ENCODE measurements around the gene PLOD3. TPM values are rescaled to one million over a fixed set of nuclear protein-coding genes. Genes with fewer than 3 reads are reported as not detected.

PLOD3 gene
- total and polyA plus RNA-seq, 9 of the 15 experiments (the other 6 are each of a cell fraction or from before 2014, with no cell fraction given) = 2.8 to 101 (median 30.9) TPM

DNA sequence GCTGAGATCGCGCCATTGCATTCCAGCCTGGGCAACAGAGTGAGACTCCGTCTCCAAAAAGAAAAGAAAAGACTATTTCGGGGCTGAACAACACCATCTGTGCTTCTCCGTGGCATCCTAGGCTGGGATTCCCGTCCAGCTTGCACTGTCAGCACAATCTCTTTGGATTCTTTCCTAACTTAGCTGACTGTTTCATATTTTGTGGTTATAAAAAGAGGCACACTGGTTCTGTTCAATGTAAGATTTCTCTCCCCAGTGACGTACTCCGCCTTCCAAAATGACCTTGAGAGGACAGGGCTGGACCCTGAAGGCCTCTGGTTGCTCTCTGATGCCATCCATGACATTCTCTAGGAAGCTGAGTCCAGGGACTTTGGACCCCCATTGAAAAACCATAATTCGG is 9.3 kb upstream of the PLOD3 start (continued):
- TF ChIP-seq KDM1A (IDR thresholded peaks at IDR 0.05) (no peak), XRCC3 (IDR thresholded peaks at IDR 0.05) (no peak), ZNF586 (CRISPR knock-in tag; conservative IDR thresholded peaks at IDR 0.05) (no peak)
- TF ChIP-seq, protein P1, sequence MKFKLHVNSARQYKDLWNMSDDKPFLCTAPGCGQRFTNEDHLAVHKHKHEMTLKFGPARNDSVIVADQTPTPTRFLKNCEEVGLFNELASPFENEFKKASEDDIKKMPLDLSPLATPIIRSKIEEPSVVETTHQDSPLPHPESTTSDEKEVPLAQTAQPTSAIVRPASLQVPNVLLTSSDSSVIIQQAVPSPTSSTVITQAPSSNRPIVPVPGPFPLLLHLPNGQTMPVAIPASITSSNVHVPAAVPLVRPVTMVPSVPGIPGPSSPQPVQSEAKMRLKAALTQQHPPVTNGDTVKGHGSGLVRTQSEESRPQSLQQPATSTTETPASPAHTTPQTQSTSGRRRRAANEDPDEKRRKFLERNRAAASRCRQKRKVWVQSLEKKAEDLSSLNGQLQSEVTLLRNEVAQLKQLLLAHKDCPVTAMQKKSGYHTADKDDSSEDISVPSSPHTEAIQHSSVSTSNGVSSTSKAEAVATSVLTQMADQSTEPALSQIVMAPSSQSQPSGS (CRISPR knock-in tag; IDR thresholded peaks at IDR 0.05) = no peak

DNA sequence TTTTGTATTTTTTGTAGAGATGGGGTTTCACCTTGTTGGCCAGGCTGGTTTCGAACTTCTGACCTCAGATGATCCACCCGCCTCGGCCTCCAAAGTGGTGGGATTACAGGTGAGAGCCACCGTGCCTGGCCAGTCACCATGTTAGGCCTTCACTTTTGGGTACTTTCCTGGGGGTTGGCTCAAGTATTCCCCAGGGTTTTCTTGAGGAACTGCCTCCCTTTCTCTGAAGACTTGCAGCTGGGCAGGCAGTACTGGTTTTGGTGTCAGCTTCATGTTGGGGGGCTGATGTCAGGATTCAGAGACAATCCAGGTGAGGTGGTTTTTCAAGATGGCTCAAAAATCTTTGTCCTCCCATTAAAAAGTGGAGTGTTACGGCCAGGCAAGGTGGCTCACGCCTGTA is 8.3 kb upstream of the PLOD3 start:
- intact Hi-C loops (cut with micrococcal nuclease) (no loop called here), in situ Hi-C loops (cut with MboI) (no loop called here)
- no peak for DNase-seq (ENCODE audit: extremely low read depth in 1 of 4, low spot score in 3 of 4)
- no peaks in the 10 kb centered on the region for H4K20me1 ChIP-seq (replicated peaks; ENCODE audit: control insufficient read depth, insufficient read depth, low read length)
- H3K4me1 ChIP-seq (replicated peaks in 1 of 2; ENCODE audit: control insufficient read depth in 2 of 2, insufficient read depth in 2 of 2, low read length in 2 of 2) = peaks cover 0 to 11% of the 10 kb centered on the region in 2 experiments; a peak in 2 of 5 replicates
- ChIA-PET POLR2A (interaction anchor here (1.4 to 4.8 kb wide), 2 partner anchors 8 to 9 kb away, joined by 4 to 19 read pairs; partner anchors contain the start of genes PLOD3 and ZNHIT1), CTCF (ENCODE audit: low intra/inter-chr PET ratio) (no interaction called here)
- no peak overlapping the region for H2AFZ ChIP-seq (ENCODE audit: low read depth, low read length)
- no peak for ATAC-seq
- BruUV-seq (replicated peaks) = no TSS peak
- WGBS (ENCODE audit: insufficient coverage, low coverage, missing lambda C conversion rate) = 88% methylated on average over 6 of the region's 6 CpGs
- no peaks in the 10 kb centered on the region for H3K9me3 ChIP-seq (replicated peaks; ENCODE audit: control insufficient read depth, insufficient read depth, low read depth, low read length)
- no peak for FAIRE-seq
- no peaks in the 10 kb centered on the region for H3K27me3 ChIP-seq (ENCODE audit: control insufficient read depth in 2 of 2, insufficient read depth in 2 of 2, low read length in 2 of 2)
- no peak overlapping the region for H3K4me3 ChIP-seq
- H3K9me1 ChIP-seq (ENCODE audit: control insufficient read depth, insufficient read depth, low read length) = peaks cover 9% of the 10 kb centered on the region
- TF ChIP-seq HOXB6 (CRISPR knock-in tag; IDR thresholded peaks at IDR 0.05; ENCODE audit: borderline replicate concordance) (no peak), USF1 (CRISPR knock-in tag; IDR thresholded peaks at IDR 0.05) (no peak), ELF4 (CRISPR knock-in tag; IDR thresholded peaks at IDR 0.05) (no peak)
- peaks cover 47% of the 10 kb centered on the region; the same call in 2 of the 3 replicates for H3K36me3 ChIP-seq (ENCODE audit: control insufficient read depth, insufficient read depth, low read length)
- H3K27ac ChIP-seq (ENCODE audit: extremely low read depth, low read depth, low read length) = no peak overlapping the region
- H3K79me2 ChIP-seq (ENCODE audit: control insufficient read depth, insufficient read depth, low read length) = peaks cover 7% of the 10 kb centered on the region; the same call in 1 of the 3 replicates
- H3K9ac ChIP-seq (ENCODE audit: insufficient read depth in 1 of 2, low read depth in 2 of 2, low read length in 2 of 2) = no peak overlapping the region
- H3K4me2 ChIP-seq (ENCODE audit: insufficient read depth, low read length) = no peak overlapping the region

Data from K562 (cell line).